Subcutaneous adipose tissue (tissue), 4 donors: ENCODE data around the gene ITPKB. TPM values are rescaled to one million over a fixed set of nuclear protein-coding genes. Genes with fewer than 3 reads are reported as not detected.

Experiments used
- CTCF ChIP-seq: fragments of 450-650 bp; IDR thresholded peaks from one replicate; pipeline ENCODE4 v1.5.1; 2016; ENCODE audit warnings: low read depth, mild to moderate bottlenecking, control low read depth, antibody characterized with exemption, moderate library complexity
- total RNA-seq, 4 donors: library from RNA; depleted of rRNA; stranded (reverse); fragments of >200 nt; gene quantifications; one replicate each; pipeline ENCODE4 v1.1.0, GENCODE V29; 2016

The ITPKB gene
- total RNA-seq, 4 donors from 2014 or later = 16.6 to 72.5 (median 28.1) TPM

DNA sequence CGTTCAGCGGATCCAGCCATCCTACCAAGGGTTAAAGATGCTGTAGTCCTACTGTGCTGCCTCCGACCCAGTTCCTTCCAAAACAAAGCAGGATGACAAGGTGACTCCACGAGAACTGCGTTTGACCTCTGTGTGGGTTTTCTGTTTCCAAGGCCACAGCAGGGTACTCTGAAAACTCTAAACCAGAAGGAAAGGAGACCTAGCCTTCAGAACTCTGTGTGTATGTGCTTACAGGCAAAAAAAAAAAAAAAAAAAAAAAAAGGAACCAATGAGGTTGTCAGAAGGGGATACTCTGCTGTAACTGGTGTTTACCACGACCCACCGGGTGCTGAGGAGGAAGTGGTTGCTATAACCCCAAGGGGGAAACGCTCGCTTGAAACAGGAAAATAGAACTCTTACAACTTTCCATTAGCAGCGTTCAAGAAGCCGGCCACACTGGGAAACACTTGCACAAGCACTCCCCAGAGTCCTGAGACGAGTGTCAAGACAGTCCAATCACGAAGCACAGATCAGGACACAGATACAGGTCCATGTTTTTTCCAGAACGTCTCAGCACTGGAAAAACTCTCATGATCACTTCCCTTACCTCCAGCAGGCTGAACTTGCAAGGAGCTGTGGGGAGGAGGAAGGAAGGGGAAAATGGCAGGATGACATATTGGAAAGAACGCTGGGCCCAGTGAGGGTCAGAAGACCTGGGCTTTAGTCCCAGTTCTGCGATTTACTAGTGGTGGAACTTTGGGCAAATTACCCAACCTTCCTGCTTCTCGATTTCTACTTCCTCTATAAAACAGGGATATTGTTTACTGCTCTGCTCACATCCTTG is 64.0 kb downstream of the ITPKB start:
- no peak for TF ChIP-seq CTCF

- TF ChIP-seq CTCF = no peak
Observed at GRCh38 chr1:226672339-226672762, 66.7 kb downstream of the ITPKB start.

- no peak for TF ChIP-seq CTCF
Observed at GRCh38 chr1:226671277-226671676, 67.8 kb downstream of the ITPKB start.

DNA sequence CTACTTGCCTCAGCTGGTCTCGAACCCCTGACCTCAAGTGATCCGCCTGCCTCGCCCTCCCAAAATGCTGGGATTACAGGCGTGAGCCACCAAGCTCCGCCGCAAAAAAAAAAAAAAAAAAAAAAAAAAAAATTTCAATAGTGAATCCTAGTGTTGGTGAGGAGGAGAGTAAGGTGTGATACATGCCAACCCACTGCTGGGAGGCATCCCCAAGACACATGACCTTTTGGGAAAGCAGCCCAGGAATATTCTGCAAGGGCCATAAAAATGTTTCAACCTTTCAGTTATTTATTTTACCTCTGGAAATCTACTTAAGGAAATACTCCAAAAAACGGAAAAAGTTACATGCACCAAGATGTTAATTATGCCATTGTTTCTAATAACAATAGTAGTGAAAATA is 69.0 kb downstream of the ITPKB start:
- TF ChIP-seq CTCF = no peak

GRCh38 chr1:226668173-226668560 is 70.9 kb downstream of the ITPKB start:
- no peak for TF ChIP-seq CTCF

- no peak for TF ChIP-seq CTCF
Observed at GRCh38 chr1:226666692-226667091, 72.4 kb downstream of the ITPKB start.

GRCh38 chr1:226666164-226666506 is 72.9 kb downstream of the ITPKB start:
- no peak for TF ChIP-seq CTCF
